Measurements from ENCODE around the gene SNRPB.

Gene SNRPB

DNA sequence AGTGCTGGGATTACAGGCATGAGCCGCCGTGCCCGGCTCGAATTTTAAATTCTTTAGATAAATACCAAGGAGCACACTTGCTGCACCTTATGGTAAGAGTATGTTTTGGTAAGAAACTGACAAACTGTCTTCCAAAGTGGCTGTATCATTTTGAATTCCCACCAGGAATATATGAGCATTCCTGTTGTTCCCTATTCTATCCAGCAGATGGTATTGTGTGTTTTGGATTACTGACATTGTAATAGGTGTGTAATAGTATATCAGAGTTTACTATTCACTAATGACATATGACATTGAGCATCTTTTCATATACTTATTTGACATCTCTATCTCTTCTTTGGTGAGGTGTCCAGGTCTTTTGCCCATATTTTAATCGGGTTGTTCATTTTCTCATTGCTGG lies 49.3 kb downstream of the SNRPB start:
- TF ChIP-seq, protein P1, sequence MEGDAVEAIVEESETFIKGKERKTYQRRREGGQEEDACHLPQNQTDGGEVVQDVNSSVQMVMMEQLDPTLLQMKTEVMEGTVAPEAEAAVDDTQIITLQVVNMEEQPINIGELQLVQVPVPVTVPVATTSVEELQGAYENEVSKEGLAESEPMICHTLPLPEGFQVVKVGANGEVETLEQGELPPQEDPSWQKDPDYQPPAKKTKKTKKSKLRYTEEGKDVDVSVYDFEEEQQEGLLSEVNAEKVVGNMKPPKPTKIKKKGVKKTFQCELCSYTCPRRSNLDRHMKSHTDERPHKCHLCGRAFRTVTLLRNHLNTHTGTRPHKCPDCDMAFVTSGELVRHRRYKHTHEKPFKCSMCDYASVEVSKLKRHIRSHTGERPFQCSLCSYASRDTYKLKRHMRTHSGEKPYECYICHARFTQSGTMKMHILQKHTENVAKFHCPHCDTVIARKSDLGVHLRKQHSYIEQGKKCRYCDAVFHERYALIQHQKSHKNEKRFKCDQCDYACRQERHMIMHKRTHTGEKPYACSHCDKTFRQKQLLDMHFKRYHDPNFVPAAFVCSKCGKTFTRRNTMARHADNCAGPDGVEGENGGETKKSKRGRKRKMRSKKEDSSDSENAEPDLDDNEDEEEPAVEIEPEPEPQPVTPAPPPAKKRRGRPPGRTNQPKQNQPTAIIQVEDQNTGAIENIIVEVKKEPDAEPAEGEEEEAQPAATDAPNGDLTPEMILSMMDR (IDR thresholded peaks at IDR 0.05; ENCODE audit: low read depth, low read length, missing control alignments) = no peak
- no peak for DNase-seq (ENCODE audit: extremely low read depth, low read depth)
- no peak overlapping the region for H3K4me3 ChIP-seq (replicated peaks; ENCODE audit: low read depth, low read length)

DNA sequence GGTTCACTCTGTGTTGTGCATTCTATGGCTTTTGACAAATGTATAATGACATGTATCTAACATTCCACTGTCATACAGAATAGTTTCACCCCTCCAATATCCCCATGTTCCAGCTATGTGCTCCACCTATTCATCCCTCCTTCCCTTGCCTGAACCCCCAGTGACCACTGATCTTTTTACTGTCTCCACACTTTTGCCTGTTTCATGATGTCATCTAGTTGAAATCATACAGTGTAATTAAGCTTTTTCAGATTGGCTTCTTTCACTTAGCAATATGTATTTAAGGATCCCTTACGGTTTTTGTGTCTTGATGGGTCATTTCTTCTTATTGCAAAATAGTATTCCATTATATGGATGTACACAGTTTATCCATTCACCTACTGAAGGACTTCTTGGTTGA lies 50.1 kb downstream of the SNRPB start:
- TF ChIP-seq, protein P1 (IDR thresholded peaks at IDR 0.05; ENCODE audit: low read depth, low read length, missing control alignments) = no peak
- DNase-seq (ENCODE audit: extremely low read depth, low read depth) = no peak
- no peak overlapping the region for H3K4me3 ChIP-seq (replicated peaks; ENCODE audit: low read depth, low read length)

DNA sequence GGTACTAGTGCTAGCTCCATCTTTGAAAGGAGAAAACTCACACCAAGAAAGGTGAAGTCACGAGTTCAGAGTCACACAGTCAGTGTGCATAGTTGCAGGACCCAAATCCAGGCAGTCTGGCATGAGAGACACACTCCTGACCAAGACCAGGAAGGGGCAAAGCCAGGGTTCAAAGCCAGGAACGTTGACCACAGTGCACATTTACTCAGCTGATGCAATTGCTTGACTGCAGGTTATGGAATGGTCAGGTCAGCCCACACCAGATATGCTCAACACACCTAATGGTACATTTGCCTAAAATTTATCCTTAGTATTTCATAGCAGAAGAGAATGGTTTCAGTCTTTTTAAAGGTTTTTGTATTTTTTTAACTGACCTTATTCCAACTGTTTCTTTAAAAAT lies 52.2 kb downstream of the SNRPB start:
- TF ChIP-seq, protein P1 (IDR thresholded peaks at IDR 0.05; ENCODE audit: low read depth, low read length, missing control alignments) = no peak
- no peak overlapping the region for H3K4me3 ChIP-seq (replicated peaks; ENCODE audit: low read depth, low read length)
- DNase-seq (ENCODE audit: extremely low read depth, low read depth) = no peak

DNA sequence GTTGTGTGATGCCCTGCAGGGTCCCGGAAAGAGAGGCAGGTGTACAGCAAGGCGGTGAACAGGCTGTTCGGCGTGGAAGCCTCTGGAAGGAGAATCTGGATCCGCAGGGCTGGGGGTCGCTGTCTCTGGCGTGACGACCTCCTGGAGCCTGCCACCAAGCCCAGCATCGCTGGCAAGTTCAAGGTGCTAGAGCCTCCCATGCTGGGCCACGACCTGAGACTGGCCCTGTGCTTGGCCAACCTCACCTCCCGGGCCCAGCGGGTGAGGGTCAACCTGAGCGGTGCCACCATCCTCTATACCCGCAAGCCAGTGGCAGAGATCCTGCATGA lies 53.4 kb downstream of the SNRPB start:
- TF ChIP-seq, protein P1 (IDR thresholded peaks at IDR 0.05; ENCODE audit: low read depth, low read length, missing control alignments) = no peak
- DNase-seq (ENCODE audit: extremely low read depth, low read depth) = no peak
- H3K4me3 ChIP-seq (replicated peaks; ENCODE audit: low read depth, low read length) = no peak overlapping the region

DNA sequence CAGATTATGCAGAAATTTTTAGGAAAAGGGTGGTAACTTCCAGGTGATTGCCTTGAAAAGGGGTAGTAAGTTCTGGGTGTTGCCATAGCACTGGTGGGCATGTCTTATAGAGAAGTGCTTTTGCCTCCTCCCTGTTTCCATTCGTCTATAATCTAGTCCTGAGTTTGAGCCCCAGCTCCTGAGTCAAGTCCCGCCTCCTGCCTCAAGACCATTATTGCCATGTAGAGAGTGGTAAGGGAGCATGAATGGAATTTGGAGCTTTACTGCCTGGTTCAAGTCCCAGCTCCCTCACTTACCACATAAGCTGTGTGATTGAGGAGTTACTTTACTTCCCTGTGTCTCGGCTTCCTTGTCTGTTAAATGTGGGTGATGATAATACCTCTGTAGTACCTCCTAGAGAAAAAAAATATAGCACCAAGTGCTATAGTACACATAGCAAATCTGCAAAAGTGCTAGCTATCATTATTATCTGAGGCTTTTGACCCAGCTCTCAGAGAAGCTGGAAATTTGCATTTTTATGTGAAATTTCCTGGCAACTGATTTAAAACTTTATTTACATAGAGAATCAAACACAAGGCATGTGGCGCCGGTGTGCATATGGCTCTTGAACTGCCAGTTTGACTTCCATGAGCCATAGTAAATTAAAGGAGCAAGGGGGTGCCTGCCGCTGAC lies 53.9 kb downstream of the SNRPB start:
- H3K4me3 ChIP-seq (replicated peaks; ENCODE audit: low read depth, low read length) = no peak overlapping the region
- TF ChIP-seq, protein P1 (IDR thresholded peaks at IDR 0.05; ENCODE audit: low read depth, low read length, missing control alignments) = no peak
- no peak for DNase-seq (ENCODE audit: extremely low read depth, low read depth)
